GM18502 (cell line): ENCODE measurements around the gene MEX3A.

Experiments
- ATAC-seq: cut with Tn5 transposase; IDR thresholded peaks from one replicate; pipeline ENCODE4 v1.9.1; 2021; ENCODE audit warnings: mild to moderate bottlenecking; ENCODE audit not compliant: unreplicated experiment, poor library complexity

The MEX3A gene

GRCh38 chr1:156103521-156103947 is 21.3 kb upstream of the MEX3A start:
- ATAC-seq, result no peak

- ATAC-seq, result no peak
These were observed 20.6 kb upstream of the MEX3A start for GRCh38 chr1:156102633-156103511.

- ATAC-seq, result no peak
These were observed 19.6 kb upstream of the MEX3A start for GRCh38 chr1:156101880-156102279.

- no peak for ATAC-seq
These were observed 18.1 kb upstream of the MEX3A start for GRCh38 chr1:156100205-156100995.

GRCh38 chr1:156099282-156099681 is 17.0 kb upstream of the MEX3A start:
- no peak for ATAC-seq

- no peak for ATAC-seq
These were observed 16.5 kb upstream of the MEX3A start for GRCh38 chr1:156098784-156099183.

- ATAC-seq, result no peak
These were observed 15.4 kb upstream of the MEX3A start for GRCh38 chr1:156097499-156098178.

- ATAC-seq, result peak; percentile 65
These were observed 14.6 kb upstream of the MEX3A start for GRCh38 chr1:156096640-156097391.

- no peak for ATAC-seq
These were observed 13.7 kb upstream of the MEX3A start for GRCh38 chr1:156095906-156096508.

- ATAC-seq, result no peak
These were observed 9.3 kb upstream of the MEX3A start for GRCh38 chr1:156091610-156092009.

- ATAC-seq, result peak; percentile 60
These were observed 8.5 kb upstream of the MEX3A start for GRCh38 chr1:156090840-156091188.

GRCh38 chr1:156090138-156090839 is 8.0 kb upstream of the MEX3A start:
- peak; percentile 10 for ATAC-seq

- no peak for ATAC-seq
These were observed 7.4 kb upstream of the MEX3A start for GRCh38 chr1:156089704-156090103.

- no peak for ATAC-seq
These were observed 4.0 kb upstream of the MEX3A start for GRCh38 chr1:156086256-156086662.

GRCh38 chr1:156083800-156084790 is 1.8 kb upstream of the MEX3A start:
- no peak for ATAC-seq

- no peak for ATAC-seq
These were observed 352 bp downstream of the MEX3A start for GRCh38 chr1:156081917-156082308.

- ATAC-seq, result no peak
These were observed 917 bp downstream of the MEX3A start for GRCh38 chr1:156081180-156081916.

GRCh38 chr1:156080863-156081179 is 1.4 kb downstream of the MEX3A start:
- no peak for ATAC-seq
